Gastrocnemius medialis (tissue), 4 donors: ENCODE data around the gene RABGAP1L. TPM values are rescaled to one million over a fixed set of nuclear protein-coding genes. Genes with fewer than 3 reads are reported as not detected.

Experiments
- ATAC-seq, 2 donors: fragments of 150-250 bp; one replicate each; pipeline ENCODE4 v1.9.1; 2016
- DNase-seq, 2 donors: peaks; one replicate each; pipeline ENCODE4 v3.0.0-alpha.2; 2019
- H3K27ac ChIP-seq, 4 donors: fragments of 200-600 bp; sonication (generic); 1 replicate in 1 of 4; 2 replicates in 3 of 4; pipeline ENCODE4 v1.5.1; 2016 to 2018; ENCODE audit warnings: mild to moderate bottlenecking in 2 of 4, moderate library complexity in 1 of 4
- H3K27me3 ChIP-seq, 3 donors: fragments of 200-600 bp; sonication (generic) in 2 of 3; 1 replicate in 1 of 3; 2 replicates in 2 of 3; pipeline versions ENCODE4 v1.5.1 to v1.6.0; 2016 to 2019; ENCODE audit warnings: mild to moderate bottlenecking in 1 of 3, moderate library complexity in 1 of 3
- H3K36me3 ChIP-seq, 2 donors: fragments of 200-600 bp; sonication (generic) in 1 of 2; one replicate each; pipeline ENCODE4 v1.5.1; 2017 to 2018
- H3K4me1 ChIP-seq, 2 donors: fragments of 200-600 bp; sonication (generic) in 1 of 2; one replicate each; pipeline ENCODE4 v1.5.1; 2016 to 2017; ENCODE audit warnings: mild to moderate bottlenecking in 2 of 2
- H3K4me3 ChIP-seq, 4 donors: fragments of 200-600 bp; sonication (generic) in 3 of 4; 1 replicate in 1 of 4; 2 replicates in 3 of 4; pipeline ENCODE4 v1.5.1; 2016 to 2019; ENCODE audit warnings: mild to moderate bottlenecking in 2 of 4
- H3K9me3 ChIP-seq, 3 donors: fragments of 200-600 bp; sonication (generic) in 2 of 3; 1 replicate in 1 of 3; 2 replicates in 2 of 3; pipeline ENCODE4 v1.5.1; 2016 to 2019
- CTCF ChIP-seq, 5 experiments: fragments of 450-650 bp in 3 of 5; fragments of 200-600 bp in 2 of 5; sonication (generic) in 2 of 5; IDR thresholded peaks in 4 of 5; conservative IDR thresholded peaks in 1 of 5; 1 replicate in 4 of 5; 2 replicates in 1 of 5; pipeline ENCODE4 v1.5.1; 2016 to 2019; ENCODE audit warnings: antibody characterized with exemption in 5 of 5, mild to moderate bottlenecking in 3 of 5, moderate library complexity in 3 of 5
- POLR2A ChIP-seq, 2 donors: fragments of 450-650 bp; IDR thresholded peaks; one replicate each; pipeline ENCODE4 v1.6.1; 2017; ENCODE audit warnings: antibody characterized with exemption in 2 of 2, mild to moderate bottlenecking in 2 of 2, moderate library complexity in 2 of 2
- in situ Hi-C, 4 donors: fragments of 200-750 bp; cut with MboI; loops; one replicate each; pipeline versions ENCODE4 v1.15.0 to v1.8.0; 2017; ENCODE audit warnings: low sequenced_read_pairs in 4 of 4
- intact Hi-C: fragments of 100-400 bp; cut with DNase I; formaldehyde crosslinking; loops from one replicate; pipeline ENCODE4 v1.15.1; 2023; ENCODE audit warnings: low total_unique reads
- total RNA-seq, 4 donors: library from RNA; depleted of rRNA; stranded (reverse); fragments of >200 nt; gene quantifications; one replicate each; pipeline versions ENCODE4 v1.1.0 to v1.2.3, GENCODE V29; 2016

RABGAP1L gene
- total RNA-seq, 4 donors from 2014 or later, result 8.8 to 22.2 (median 14.9) TPM

GRCh38 chr1:174712541-174712940 is 553.2 kb downstream of the RABGAP1L start:
- ATAC-seq, result no peak
- no peaks in the 10 kb centered on the region for H3K9me3 ChIP-seq
- H3K27ac ChIP-seq, result no peak overlapping the region
- no peaks in the 10 kb centered on the region for H3K4me1 ChIP-seq
- no peak for DNase-seq
- no peaks in the 10 kb centered on the region for H3K36me3 ChIP-seq
- H3K27me3 ChIP-seq, result no peaks in the 10 kb centered on the region
- in situ Hi-C loops, result no loop called here
- H3K4me3 ChIP-seq, result no peak overlapping the region
- no peak for TF ChIP-seq CTCF (IDR thresholded peaks at IDR 0.05 in 4 of 5, conservative IDR thresholded peaks at IDR 0.05 in 1 of 5)
- no peak for TF ChIP-seq POLR2A (IDR thresholded peaks at IDR 0.05)
- intact Hi-C loops, result no loop called here

- no peak overlapping the region for H3K4me3 ChIP-seq
- TF ChIP-seq POLR2A (IDR thresholded peaks at IDR 0.05) (no peak), CTCF (IDR thresholded peaks at IDR 0.05 in 4 of 5, conservative IDR thresholded peaks at IDR 0.05 in 1 of 5) (no peak)
- no peaks in the 10 kb centered on the region for H3K4me1 ChIP-seq
- intact Hi-C loops, result no loop called here
- H3K27me3 ChIP-seq, result no peaks in the 10 kb centered on the region
- ATAC-seq (no peak), DNase-seq (no peak)
- in situ Hi-C loops, result no loop called here
- H3K36me3 ChIP-seq, result no peaks in the 10 kb centered on the region
- H3K9me3 ChIP-seq, result no peaks in the 10 kb centered on the region
- H3K27ac ChIP-seq, result no peak overlapping the region
Observed at GRCh38 chr1:174713796-174714195, 554.5 kb downstream of the RABGAP1L start.

- ATAC-seq, result no peak
- Histone ChIP-seq H3K9me3 (no peaks in the 10 kb centered on the region), H3K36me3 (no peaks in the 10 kb centered on the region), H3K4me3 (no peak overlapping the region), H3K27ac (no peak overlapping the region), H3K4me1 (no peaks in the 10 kb centered on the region), H3K27me3 (no peaks in the 10 kb centered on the region)
- in situ Hi-C loops, result no loop called here
- intact Hi-C loops, result no loop called here
- TF ChIP-seq CTCF (IDR thresholded peaks at IDR 0.05 in 4 of 5, conservative IDR thresholded peaks at IDR 0.05 in 1 of 5), result no peak
- no peak for TF ChIP-seq POLR2A (IDR thresholded peaks at IDR 0.05)
- no peak for DNase-seq
Observed at GRCh38 chr1:174719194-174719593, 559.9 kb downstream of the RABGAP1L start.

GRCh38 chr1:174720618-174721017 is 561.3 kb downstream of the RABGAP1L start:
- no peak for DNase-seq
- TF ChIP-seq POLR2A (IDR thresholded peaks at IDR 0.05) (no peak), CTCF (IDR thresholded peaks at IDR 0.05 in 4 of 5, conservative IDR thresholded peaks at IDR 0.05 in 1 of 5) (no peak)
- Histone ChIP-seq H3K9me3 (no peaks in the 10 kb centered on the region), H3K36me3 (no peaks in the 10 kb centered on the region), H3K27me3 (no peaks in the 10 kb centered on the region), H3K27ac (no peak overlapping the region), H3K4me1 (no peaks in the 10 kb centered on the region), H3K4me3 (no peak overlapping the region)
- intact Hi-C loops, result no loop called here
- in situ Hi-C loops, result no loop called here
- no peak for ATAC-seq

GRCh38 chr1:174721246-174721645 is 561.9 kb downstream of the RABGAP1L start:
- Histone ChIP-seq H3K27me3 (no peaks in the 10 kb centered on the region), H3K4me3 (no peak overlapping the region), H3K9me3 (no peaks in the 10 kb centered on the region), H3K27ac (no peak overlapping the region), H3K4me1 (no peaks in the 10 kb centered on the region), H3K36me3 (no peaks in the 10 kb centered on the region)
- DNase-seq (no peak), ATAC-seq (no peak)
- in situ Hi-C loops, result no loop called here
- intact Hi-C loops, result no loop called here
- TF ChIP-seq CTCF (IDR thresholded peaks at IDR 0.05 in 4 of 5, conservative IDR thresholded peaks at IDR 0.05 in 1 of 5) (no peak), POLR2A (IDR thresholded peaks at IDR 0.05) (no peak)
